ENCODE measurements around the gene MAPK4.
"Not testable (repeated sequence)": the region's sequence is repeated elsewhere in the genome, so short reads cannot be mapped to it uniquely, and the experiment has no call there.

MAPK4 gene

DNA sequence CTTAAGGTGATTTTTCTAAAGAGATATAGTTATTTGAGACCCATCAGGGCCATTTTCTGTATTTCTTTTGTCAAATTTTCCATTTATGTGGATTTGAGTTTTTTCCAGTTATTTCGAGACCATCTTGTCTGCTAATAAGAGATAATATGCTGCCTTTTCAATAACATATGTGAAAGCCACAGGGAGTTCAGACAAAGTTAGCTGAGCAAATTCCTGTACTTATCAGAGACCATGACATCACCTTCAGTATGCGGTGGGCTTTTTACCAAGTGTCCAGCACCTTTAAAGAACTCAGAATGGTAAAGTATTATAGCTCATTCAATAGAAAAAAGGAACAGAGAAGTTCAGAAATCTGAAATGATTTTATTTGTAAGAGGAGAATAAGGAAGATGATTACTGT lies 11.7 kb downstream of the MAPK4 start:
- no peaks in the 10 kb centered on the region for H3K27me3 ChIP-seq (ENCODE audit: low read length)
- H3K9ac ChIP-seq (ENCODE audit: low read length): no peak overlapping the region
- H3K79me2 ChIP-seq (ENCODE audit: insufficient read depth, low read length): no peaks in the 10 kb centered on the region
- no peak overlapping the region for H3K4me2 ChIP-seq (ENCODE audit: low read depth, low read length, poor library complexity, severe bottlenecking)
- no peak overlapping the region for H3K4me3 ChIP-seq (ENCODE audit: insufficient read depth, low read length, poor library complexity, severe bottlenecking)
- no peak overlapping the region for H3K27ac ChIP-seq (ENCODE audit: low read depth, low read length)
- H4K20me1 ChIP-seq (ENCODE audit: low read depth, low read length): no peaks in the 10 kb centered on the region
- H3K9me2 ChIP-seq (replicated peaks; ENCODE audit: insufficient read depth, low read length): no peaks in the 10 kb centered on the region
- H3K36me3 ChIP-seq (ENCODE audit: low read length): no peaks in the 10 kb centered on the region
- H3K9me3 ChIP-seq (ENCODE audit: insufficient read depth, low read length): no peaks in the 10 kb centered on the region
- TF ChIP-seq, protein P1, sequence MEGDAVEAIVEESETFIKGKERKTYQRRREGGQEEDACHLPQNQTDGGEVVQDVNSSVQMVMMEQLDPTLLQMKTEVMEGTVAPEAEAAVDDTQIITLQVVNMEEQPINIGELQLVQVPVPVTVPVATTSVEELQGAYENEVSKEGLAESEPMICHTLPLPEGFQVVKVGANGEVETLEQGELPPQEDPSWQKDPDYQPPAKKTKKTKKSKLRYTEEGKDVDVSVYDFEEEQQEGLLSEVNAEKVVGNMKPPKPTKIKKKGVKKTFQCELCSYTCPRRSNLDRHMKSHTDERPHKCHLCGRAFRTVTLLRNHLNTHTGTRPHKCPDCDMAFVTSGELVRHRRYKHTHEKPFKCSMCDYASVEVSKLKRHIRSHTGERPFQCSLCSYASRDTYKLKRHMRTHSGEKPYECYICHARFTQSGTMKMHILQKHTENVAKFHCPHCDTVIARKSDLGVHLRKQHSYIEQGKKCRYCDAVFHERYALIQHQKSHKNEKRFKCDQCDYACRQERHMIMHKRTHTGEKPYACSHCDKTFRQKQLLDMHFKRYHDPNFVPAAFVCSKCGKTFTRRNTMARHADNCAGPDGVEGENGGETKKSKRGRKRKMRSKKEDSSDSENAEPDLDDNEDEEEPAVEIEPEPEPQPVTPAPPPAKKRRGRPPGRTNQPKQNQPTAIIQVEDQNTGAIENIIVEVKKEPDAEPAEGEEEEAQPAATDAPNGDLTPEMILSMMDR (IDR thresholded peaks at IDR 0.05; ENCODE audit: insufficient read depth, low read length, poor library complexity, severe bottlenecking): no peak
- TF ChIP-seq EZH2phosphoT487 (conservative IDR thresholded peaks at IDR 0.05; ENCODE audit: low read length): no peak
- no peak overlapping the region for H2AFZ ChIP-seq (ENCODE audit: low read depth, low read length, severe bottlenecking)
- H3F3A ChIP-seq (ENCODE audit: insufficient read depth): no peaks in the 10 kb centered on the region

DNA sequence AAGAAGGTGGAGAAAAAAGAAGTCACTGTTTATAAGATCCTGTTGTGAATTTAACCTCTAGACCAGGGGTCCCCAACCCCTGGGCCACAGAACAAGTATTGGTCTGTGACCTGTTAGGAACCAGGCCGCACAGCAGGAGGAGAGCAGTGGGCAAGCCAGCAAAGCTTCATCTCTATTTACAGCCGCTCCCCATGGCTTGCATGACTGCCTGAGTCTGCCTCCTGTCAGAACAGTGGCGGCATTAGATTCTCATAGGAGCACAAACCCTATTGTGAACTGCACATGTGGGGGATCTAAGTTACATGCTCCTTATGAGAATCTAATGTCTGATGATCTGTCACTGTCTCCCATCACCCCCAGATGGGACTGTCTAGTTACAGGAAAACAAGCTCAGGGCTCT lies 13.3 kb downstream of the MAPK4 start:
- not testable (repeated sequence) for H3K36me3 ChIP-seq (ENCODE audit: low read length); H3K27me3 ChIP-seq (ENCODE audit: low read length); H3K4me2 ChIP-seq (ENCODE audit: low read depth, low read length, poor library complexity, severe bottlenecking); H3K9ac ChIP-seq (ENCODE audit: low read length); H3K9me3 ChIP-seq (ENCODE audit: insufficient read depth, low read length); H3K9me2 ChIP-seq (replicated peaks; ENCODE audit: insufficient read depth, low read length); H3K27ac ChIP-seq (ENCODE audit: low read depth, low read length); H3F3A ChIP-seq (ENCODE audit: insufficient read depth); H4K20me1 ChIP-seq (ENCODE audit: low read depth, low read length); H3K79me2 ChIP-seq (ENCODE audit: insufficient read depth, low read length); H3K4me3 ChIP-seq (ENCODE audit: insufficient read depth, low read length, poor library complexity, severe bottlenecking); H2AFZ ChIP-seq (ENCODE audit: low read depth, low read length, severe bottlenecking)

DNA sequence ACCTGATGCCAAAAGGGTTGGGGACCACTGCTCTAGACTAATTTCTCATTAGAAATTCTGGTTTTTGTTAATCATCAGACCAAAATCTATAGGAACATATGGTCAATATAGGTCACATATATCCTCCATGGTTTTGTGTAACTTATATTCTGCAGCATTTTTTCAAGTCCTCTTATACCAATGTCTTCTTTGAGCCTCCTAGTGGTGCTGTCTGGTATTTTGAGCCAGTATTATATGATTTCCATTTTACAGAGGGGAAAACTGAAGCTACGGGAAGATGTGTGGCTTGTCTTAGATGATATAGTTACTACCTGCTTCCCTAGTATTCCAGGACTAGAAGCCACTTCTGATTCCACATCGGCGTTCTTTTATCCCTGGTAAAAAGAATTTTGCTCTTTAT lies 13.8 kb downstream of the MAPK4 start:
- Histone ChIP-seq H2AFZ (ENCODE audit: low read depth, low read length, severe bottlenecking) (no peak overlapping the region), H3K4me3 (ENCODE audit: insufficient read depth, low read length, poor library complexity, severe bottlenecking) (no peak overlapping the region), H3K4me2 (ENCODE audit: low read depth, low read length, poor library complexity, severe bottlenecking) (no peak overlapping the region), H3K9me3 (ENCODE audit: insufficient read depth, low read length) (no peaks in the 10 kb centered on the region), H3K79me2 (ENCODE audit: insufficient read depth, low read length) (no peaks in the 10 kb centered on the region), H3F3A (ENCODE audit: insufficient read depth) (no peaks in the 10 kb centered on the region), H4K20me1 (ENCODE audit: low read depth, low read length) (no peaks in the 10 kb centered on the region), H3K27ac (ENCODE audit: low read depth, low read length) (no peak overlapping the region), H3K27me3 (ENCODE audit: low read length) (no peaks in the 10 kb centered on the region), H3K9ac (ENCODE audit: low read length) (no peak overlapping the region), H3K36me3 (ENCODE audit: low read length) (no peaks in the 10 kb centered on the region), H3K9me2 (replicated peaks; ENCODE audit: insufficient read depth, low read length) (no peaks in the 10 kb centered on the region)
- TF ChIP-seq, protein P1 (IDR thresholded peaks at IDR 0.05; ENCODE audit: insufficient read depth, low read length, poor library complexity, severe bottlenecking): no peak
- TF ChIP-seq EZH2phosphoT487 (conservative IDR thresholded peaks at IDR 0.05; ENCODE audit: low read length): no peak

DNA sequence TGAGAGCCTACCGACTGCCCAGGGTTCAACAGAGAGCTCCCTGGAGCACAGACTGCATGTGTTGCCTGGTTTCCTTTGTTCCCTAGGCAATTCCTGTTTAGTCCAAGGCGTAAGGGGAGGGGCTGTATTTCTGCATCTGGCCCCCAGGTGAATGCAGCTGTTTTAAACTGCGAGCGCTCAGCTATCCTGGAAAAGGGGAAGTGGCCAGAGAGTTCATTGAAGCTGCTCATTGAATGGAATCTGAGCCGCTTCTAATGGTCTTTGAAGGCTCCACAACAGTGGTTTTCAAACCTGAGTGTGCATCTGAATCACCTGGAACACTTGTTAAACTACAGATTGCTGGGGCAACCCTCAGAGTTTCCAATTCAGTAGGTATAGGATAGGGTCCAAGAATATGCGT lies 18.1 kb downstream of the MAPK4 start:
- Histone ChIP-seq H3K9ac (ENCODE audit: low read length) (no peak overlapping the region), H3K27ac (ENCODE audit: low read depth, low read length) (no peak overlapping the region), H3K9me3 (ENCODE audit: insufficient read depth, low read length) (peaks cover 8% of the 10 kb centered on the region; the same call in 1 of the 2 replicates), H3F3A (ENCODE audit: insufficient read depth) (no peaks in the 10 kb centered on the region), H3K27me3 (ENCODE audit: low read length) (no peaks in the 10 kb centered on the region), H3K4me3 (ENCODE audit: insufficient read depth, low read length, poor library complexity, severe bottlenecking) (no peak overlapping the region), H3K9me2 (replicated peaks; ENCODE audit: insufficient read depth, low read length) (no peaks in the 10 kb centered on the region), H3K36me3 (ENCODE audit: low read length) (no peaks in the 10 kb centered on the region), H4K20me1 (ENCODE audit: low read depth, low read length) (no peaks in the 10 kb centered on the region), H2AFZ (ENCODE audit: low read depth, low read length, severe bottlenecking) (no peak overlapping the region), H3K79me2 (ENCODE audit: insufficient read depth, low read length) (no peaks in the 10 kb centered on the region), H3K4me2 (ENCODE audit: low read depth, low read length, poor library complexity, severe bottlenecking) (no peak overlapping the region)
- TF ChIP-seq EZH2phosphoT487 (conservative IDR thresholded peaks at IDR 0.05; ENCODE audit: low read length): no peak
- TF ChIP-seq, protein P1 (IDR thresholded peaks at IDR 0.05; ENCODE audit: insufficient read depth, low read length, poor library complexity, severe bottlenecking): no peak

All from SU-DHL-6 (cell line).